Mesothelial cell of epicardium (in vitro differentiated cells): Measurements from ENCODE around the gene PRRX1. TPM values are rescaled to one million over a fixed set of nuclear protein-coding genes. Genes with fewer than 3 reads are reported as not detected.

ENCODE experiments used
- DNase-seq, 2 experiments: peaks; one replicate each; pipeline ENCODE4 v3.0.0; 2021; ENCODE audit warnings: low spot score in 2 of 2; ENCODE audit not compliant: unreplicated experiment in 2 of 2
- H3K27ac Mint-ChIP-seq: 2 replicates; pipeline ENCODE4 v1.8.0; 2021; ENCODE audit warnings: mixed read lengths
- H3K27me3 Mint-ChIP-seq: 2 replicates; pipeline ENCODE4 v1.8.0; 2021; ENCODE audit warnings: low read depth, mixed read lengths
- H3K36me3 Mint-ChIP-seq: 2 replicates; pipeline ENCODE4 v1.8.0; 2021; ENCODE audit warnings: mixed read lengths
- H3K4me1 Mint-ChIP-seq: 2 replicates; pipeline ENCODE4 v1.8.0; 2021; ENCODE audit warnings: mixed read lengths
- H3K4me3 Mint-ChIP-seq: 2 replicates; pipeline ENCODE4 v1.8.0; 2021; ENCODE audit warnings: mild to moderate bottlenecking, moderate library complexity, mixed read lengths
- H3K9me3 Mint-ChIP-seq: 2 replicates; pipeline ENCODE4 v1.8.0; 2021; ENCODE audit warnings: mixed read lengths
- CTCF ChIP-seq: fragments of 200-600 bp; sonication (generic); IDR thresholded peaks from one replicate; pipeline ENCODE4 v1.5.0; 2021; ENCODE audit warnings: antibody characterized with exemption; ENCODE audit not compliant: unreplicated experiment
- total RNA-seq: library from RNA; stranded (reverse); gene quantifications from 3 replicates; pipeline ENCODE4 v1.2.1, GENCODE V29; 2021

The PRRX1 gene
- total RNA-seq, 1 donor from 2014 or later = 9.7 TPM

- peaks cover 16% of the 10 kb centered on the region for H3K4me1 Mint-ChIP-seq
- H3K9me3 Mint-ChIP-seq = no peaks in the 10 kb centered on the region
- H3K27me3 Mint-ChIP-seq = peaks cover 38% of the 10 kb centered on the region
- H3K27ac Mint-ChIP-seq = no peak overlapping the region
- H3K36me3 Mint-ChIP-seq = no peaks in the 10 kb centered on the region
- no peak overlapping the region for H3K4me3 Mint-ChIP-seq
- TF ChIP-seq CTCF = no peak
- no peak for DNase-seq
Measured at GRCh38 chr1:170730438-170730837, 66.5 kb downstream of the PRRX1 start.

GRCh38 chr1:170731566-170732251 is 67.8 kb downstream of the PRRX1 start:
- no peaks in the 10 kb centered on the region for H3K9me3 Mint-ChIP-seq
- H3K4me1 Mint-ChIP-seq = peaks cover 24% of the 10 kb centered on the region

GRCh38 chr1:170732252-170732588 is 68.3 kb downstream of the PRRX1 start:
- peaks cover 24% of the 10 kb centered on the region for H3K4me1 Mint-ChIP-seq
- H3K36me3 Mint-ChIP-seq = no peaks in the 10 kb centered on the region
- peaks cover 29% of the 10 kb centered on the region for H3K27me3 Mint-ChIP-seq
- H3K27ac Mint-ChIP-seq = no peak overlapping the region
- no peaks in the 10 kb centered on the region for H3K9me3 Mint-ChIP-seq
- no peak for TF ChIP-seq CTCF
- no peak for DNase-seq
- H3K4me3 Mint-ChIP-seq = no peak overlapping the region

More at GRCh38 chr1:170731566-170732251, 67.8 kb downstream of the PRRX1 start:
- no peak for TF ChIP-seq CTCF
- Mint-ChIP-seq H3K36me3 (no peaks in the 10 kb centered on the region), H3K27me3 (peaks cover 30% of the 10 kb centered on the region), H3K4me3 (no peak overlapping the region), H3K27ac (no peak overlapping the region)
- DNase-seq = no peak

- no peaks in the 10 kb centered on the region for H3K9me3 Mint-ChIP-seq
- DNase-seq = no peak
- H3K4me1 Mint-ChIP-seq = peaks cover 19% of the 10 kb centered on the region
- peaks cover 28% of the 10 kb centered on the region for H3K27me3 Mint-ChIP-seq
- H3K4me3 Mint-ChIP-seq = no peak overlapping the region
- no peak overlapping the region for H3K27ac Mint-ChIP-seq
- H3K36me3 Mint-ChIP-seq = no peaks in the 10 kb centered on the region
- no peak for TF ChIP-seq CTCF
Measured at GRCh38 chr1:170734412-170735175, 70.7 kb downstream of the PRRX1 start.

GRCh38 chr1:170735366-170736263 is 71.7 kb downstream of the PRRX1 start:
- Mint-ChIP-seq H3K27me3 (peaks cover 23% of the 10 kb centered on the region), H3K4me3 (no peak overlapping the region), H3K27ac (no peak overlapping the region), H3K4me1 (peaks cover 16% of the 10 kb centered on the region), H3K36me3 (peaks cover 2% of the 10 kb centered on the region), H3K9me3 (peaks cover 6% of the 10 kb centered on the region)
- TF ChIP-seq CTCF = no peak
- DNase-seq = no peak
